Sigmoid colon (tissue), 3 donors: ENCODE results near the gene PHC2.

Source experiments
- CTCF ChIP-seq, 4 experiments: fragments of 450-650 bp in 3 of 4; fragments of 200-600 bp in 1 of 4; IDR thresholded peaks; one replicate each; pipeline ENCODE4 v1.5.1; 2016 to 2019; ENCODE audit warnings: antibody characterized with exemption in 4 of 4, mild to moderate bottlenecking in 3 of 4, moderate library complexity in 2 of 4
- POLR2A ChIP-seq, 2 donors: fragments of 450-650 bp; IDR thresholded peaks; one replicate each; pipeline ENCODE4 v1.6.1; 2016; ENCODE audit warnings: antibody characterized with exemption in 2 of 2, mild to moderate bottlenecking in 2 of 2, moderate library complexity in 2 of 2

- TF ChIP-seq CTCF (IDR thresholded peaks at IDR 0.05) (no peak), POLR2A (IDR thresholded peaks at IDR 0.05) (no peak)
Measured at GRCh38 chr1:33336580-33336979, 94.3 kb downstream of the PHC2 start.
